NOMO-1 (cell line): Measurements from ENCODE around the gene SETD3.
A peak's percentile ranks its signal among the peaks of the same experiment; 100 is the strongest.

Experiments
- DNase-seq, 2 experiments: peaks; one replicate each; lab custom pipeline; 2025; ENCODE audit not compliant: unreplicated experiment in 2 of 2; lab: John Stamatoyannopoulos, UW

The SETD3 gene

GRCh38 chr14:99401211-99401610, 79.4 kb downstream of the SETD3 start:
- DNase-seq, result no peak

- no peak for DNase-seq
These were observed 83.0 kb downstream of the SETD3 start for GRCh38 chr14:99397698-99398097.

- no peak for DNase-seq
These were observed 84.6 kb downstream of the SETD3 start for GRCh38 chr14:99395909-99396530.

- DNase-seq, result no peak
These were observed 86.0 kb downstream of the SETD3 start for GRCh38 chr14:99394602-99395156.

GRCh38 chr14:99393059-99393655, 87.5 kb downstream of the SETD3 start:
- DNase-seq, result peak in 1 of 2 experiments; percentile 0

- no peak for DNase-seq
These were observed 89.0 kb downstream of the SETD3 start for GRCh38 chr14:99391671-99392070.

- no peak for DNase-seq
These were observed 91.4 kb downstream of the SETD3 start for GRCh38 chr14:99389174-99389826.

- no peak for DNase-seq
These were observed 92.4 kb downstream of the SETD3 start for GRCh38 chr14:99388286-99388685.

- no peak for DNase-seq
These were observed 92.8 kb downstream of the SETD3 start for GRCh38 chr14:99387880-99388279.

GRCh38 chr14:99384450-99385417, 95.9 kb downstream of the SETD3 start:
- no peak for DNase-seq

- DNase-seq, result no peak
These were observed 96.9 kb downstream of the SETD3 start for GRCh38 chr14:99383472-99384449.

GRCh38 chr14:99382781-99383471, 97.7 kb downstream of the SETD3 start:
- no peak for DNase-seq

GRCh38 chr14:99382071-99382470, 98.6 kb downstream of the SETD3 start:
- no peak for DNase-seq

- DNase-seq, result no peak
These were observed 99.0 kb downstream of the SETD3 start for GRCh38 chr14:99381688-99382060.

- no peak for DNase-seq
These were observed 99.5 kb downstream of the SETD3 start for GRCh38 chr14:99380991-99381687.

- no peak for DNase-seq
These were observed 100.3 kb downstream of the SETD3 start for GRCh38 chr14:99380402-99380801.

GRCh38 chr14:99378782-99379214, 101.9 kb downstream of the SETD3 start:
- DNase-seq, result no peak

- DNase-seq, result no peak
These were observed 102.7 kb downstream of the SETD3 start for GRCh38 chr14:99377951-99378350.
